ENCODE results near the gene TTC7B. TPM values are rescaled to one million over a fixed set of nuclear protein-coding genes. Genes with fewer than 3 reads are reported as not detected.

Gene TTC7B
- total and polyA plus RNA-seq, 2 donors (not counting 1 experiment from before 2014, with no cell fraction given) = 0.36 to 3.2 TPM

GRCh38 chr14:90603841-90604240 lies 212.4 kb downstream of the TTC7B start:
- TF ChIP-seq EZH2 (IDR thresholded peaks at IDR 0.05; ENCODE audit: borderline replicate concordance, insufficient read depth, low read depth, low read length, poor library complexity, severe bottlenecking) = no peak
- no peak for TF ChIP-seq CTCF (IDR thresholded peaks at IDR 0.05)
- Histone ChIP-seq H3K4me1 (ENCODE audit: control insufficient read depth in 2 of 2, insufficient read depth in 2 of 2, low read length in 2 of 2) (no peaks in the 10 kb centered on the region), H3K9me3 (ENCODE audit: control extremely low read depth in 1 of 3, control insufficient read depth in 2 of 3, insufficient read depth in 1 of 3, low read length in 2 of 3) (no peaks in the 10 kb centered on the region), H3K79me2 (ENCODE audit: control insufficient read depth, insufficient read depth, low read length) (no peaks in the 10 kb centered on the region), H3K27me3 (replicated peaks in 1 of 4; ENCODE audit: control extremely low read depth in 1 of 4, control insufficient read depth in 3 of 4, insufficient read depth in 4 of 4, low read length in 3 of 4) (no peaks in the 10 kb centered on the region), H3K27ac (ENCODE audit: low read length in 2 of 2) (no peak overlapping the region), H3K36me3 (replicated peaks in 1 of 2; ENCODE audit: control extremely low read depth in 1 of 2, control insufficient read depth in 1 of 2, extremely low read depth in 1 of 2, insufficient read depth in 2 of 2, low read length in 1 of 2) (no peaks in the 10 kb centered on the region), H3K4me3 (ENCODE audit: control extremely low read depth in 1 of 5, extremely low read depth in 1 of 5, insufficient read depth in 1 of 5, low read depth in 2 of 5, low read length in 4 of 5) (no peak overlapping the region), H3K4me2 (replicated peaks; ENCODE audit: low read depth, low read length, poor library complexity, severe bottlenecking) (no peak overlapping the region), H4K20me1 (ENCODE audit: control insufficient read depth, insufficient read depth, low read length, poor library complexity, severe bottlenecking) (no peaks in the 10 kb centered on the region), H2AFZ (ENCODE audit: insufficient read depth, low read depth, low read length, poor library complexity, severe bottlenecking) (no peak overlapping the region), H3K9ac (ENCODE audit: low read length) (no peak overlapping the region)
- CTCF ChIA-PET = no interaction called here
- DNase-seq = no peak
- intact Hi-C loops (cut with micrococcal nuclease) = no loop called here
- Mint-ChIP-seq H3K27ac (no peak overlapping the region), H3K4me3 (no peak overlapping the region), H3K4me1 (peaks cover 4% of the 10 kb centered on the region), H3K9me3 (ENCODE audit: insufficient read depth) (no peaks in the 10 kb centered on the region), H3K27me3 (peaks cover 21% of the 10 kb centered on the region)
- ATAC-seq (ENCODE audit: low read depth) = no peak
- WGBS (ENCODE audit: insufficient coverage) = 100% methylated on average over 1 of the region's 3 CpGs
- POLR2A ChIA-PET = no interaction called here

GRCh38 chr14:90603336-90603735 lies 212.9 kb downstream of the TTC7B start:
- H3K27me3 Mint-ChIP-seq = peaks cover 21% of the 10 kb centered on the region
- no peaks in the 10 kb centered on the region for H3K36me3 ChIP-seq (replicated peaks in 1 of 2; ENCODE audit: control extremely low read depth in 1 of 2, control insufficient read depth in 1 of 2, extremely low read depth in 1 of 2, insufficient read depth in 2 of 2, low read length in 1 of 2)
- intact Hi-C loops (cut with micrococcal nuclease) = no loop called here

More at GRCh38 chr14:90603336-90603735, 212.9 kb downstream of the TTC7B start:
- TF ChIP-seq EZH2 (IDR thresholded peaks at IDR 0.05; ENCODE audit: borderline replicate concordance, insufficient read depth, low read depth, low read length, poor library complexity, severe bottlenecking) (no peak), CTCF (IDR thresholded peaks at IDR 0.05) (no peak)
- H3K4me1 ChIP-seq (ENCODE audit: control insufficient read depth in 2 of 2, insufficient read depth in 2 of 2, low read length in 2 of 2) = no peaks in the 10 kb centered on the region
- Mint-ChIP-seq H3K4me1 (peaks cover 4% of the 10 kb centered on the region), H3K4me3 (no peak overlapping the region), H3K9me3 (ENCODE audit: insufficient read depth) (no peaks in the 10 kb centered on the region), H3K27ac (no peak overlapping the region)
- H3K9ac ChIP-seq (ENCODE audit: low read length) = no peak overlapping the region
- no peak overlapping the region for H2AFZ ChIP-seq (ENCODE audit: insufficient read depth, low read depth, low read length, poor library complexity, severe bottlenecking)
- no peak overlapping the region for H3K27ac ChIP-seq (ENCODE audit: low read length in 2 of 2)
- no peaks in the 10 kb centered on the region for H3K79me2 ChIP-seq (ENCODE audit: control insufficient read depth, insufficient read depth, low read length)
- no peak overlapping the region for H3K4me2 ChIP-seq (replicated peaks; ENCODE audit: low read depth, low read length, poor library complexity, severe bottlenecking)
- ChIA-PET CTCF (no interaction called here), POLR2A (no interaction called here)
- DNase-seq = no peak
- WGBS (ENCODE audit: insufficient coverage) = 86% methylated on average over 1 of the region's 1 CpG
- H3K27me3 ChIP-seq (replicated peaks in 1 of 4; ENCODE audit: control extremely low read depth in 1 of 4, control insufficient read depth in 3 of 4, insufficient read depth in 4 of 4, low read length in 3 of 4) = no peaks in the 10 kb centered on the region
- no peaks in the 10 kb centered on the region for H4K20me1 ChIP-seq (ENCODE audit: control insufficient read depth, insufficient read depth, low read length, poor library complexity, severe bottlenecking)
- H3K9me3 ChIP-seq (ENCODE audit: control extremely low read depth in 1 of 3, control insufficient read depth in 2 of 3, insufficient read depth in 1 of 3, low read length in 2 of 3) = no peaks in the 10 kb centered on the region
- no peak overlapping the region for H3K4me3 ChIP-seq (ENCODE audit: control extremely low read depth in 1 of 5, extremely low read depth in 1 of 5, insufficient read depth in 1 of 5, low read depth in 2 of 5, low read length in 4 of 5)
- no peak for ATAC-seq (ENCODE audit: low read depth)
